Measurements from ENCODE around the gene STPG2. TPM values are rescaled to one million over a fixed set of nuclear protein-coding genes. Genes with fewer than 3 reads are reported as not detected.

The STPG2 gene
- total and polyA plus RNA-seq, 10 of the 15 experiments (the other 5 are each of a cell fraction or from before 2014, with no cell fraction given): 0.13 to 0.24 TPM; not detected in 8

DNA sequence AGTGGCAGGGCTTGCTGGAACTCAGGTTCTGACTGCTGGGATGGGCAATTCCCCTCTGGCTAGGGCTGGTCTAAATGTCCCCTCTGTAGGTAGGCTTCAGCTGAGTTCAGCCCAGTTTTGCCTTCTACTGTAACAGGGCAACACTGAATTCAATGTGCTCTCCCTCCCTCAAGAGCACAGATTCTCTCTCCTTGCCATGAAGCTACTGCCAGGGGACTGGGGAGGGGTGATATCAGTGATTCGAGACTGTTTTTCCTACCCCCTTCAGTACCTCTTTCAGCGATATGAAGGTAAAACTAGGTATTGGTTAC, 23.4 kb upstream of the STPG2 start:
- 33% methylated on average over 2 of the region's 2 CpGs for WGBS (ENCODE audit: insufficient coverage, insufficient replicate concordance, low lambda C conversion rate, missing lambda C conversion rate)

More for the DNA sequence above, 23.4 kb upstream of the STPG2 start:
- Histone ChIP-seq H3K36me3 (ENCODE audit: control insufficient read depth in 2 of 2, insufficient read depth in 2 of 2, low read length in 1 of 2) (no peaks in the 10 kb centered on the region), H3K9me3 (replicated peaks; ENCODE audit: control insufficient read depth, insufficient read depth, low read length) (no peaks in the 10 kb centered on the region), H3K9ac (ENCODE audit: control insufficient read depth, insufficient read depth, low read length) (no peak overlapping the region), H2AFZ (ENCODE audit: control insufficient read depth, low read depth, low read length) (no peak overlapping the region), H3K79me2 (ENCODE audit: control insufficient read depth, insufficient read depth, low read length) (no peaks in the 10 kb centered on the region), H3K27me3 (replicated peaks in 1 of 2; ENCODE audit: control insufficient read depth in 2 of 2, insufficient read depth in 2 of 2, low read length in 1 of 2) (no peaks in the 10 kb centered on the region; a peak in 1 of 4 replicates), H4K20me1 (ENCODE audit: control insufficient read depth, insufficient read depth) (no peaks in the 10 kb centered on the region), H3K4me1 (ENCODE audit: control insufficient read depth, insufficient read depth, low read length) (no peaks in the 10 kb centered on the region), H3K27ac (ENCODE audit: control insufficient read depth, insufficient read depth) (no peak overlapping the region), H3K4me2 (ENCODE audit: control insufficient read depth, insufficient read depth) (no peak overlapping the region), H3K4me3 (no peak overlapping the region)
- RAD21 ChIA-PET (ENCODE audit: unreplicated experiment): no interaction called here
- no peak for ATAC-seq
- POLR2A ChIA-PET: no interaction called here
- no peak for DNase-seq (ENCODE audit: low read depth, low spot score)
- in situ Hi-C loops (cut with MboI): no loop called here
- SMC1A ChIA-PET (ENCODE audit: uncharacterized antibody, unreplicated experiment): no interaction called here
- TF ChIP-seq RAD51 (IDR thresholded peaks at IDR 0.05) (no peak), ZSCAN29 (IDR thresholded peaks at IDR 0.05) (no peak), FOS (IDR thresholded peaks at IDR 0.05; ENCODE audit: borderline replicate concordance, extremely low read depth, insufficient read length) (no peak), CREM (IDR thresholded peaks at IDR 0.05; ENCODE audit: low read depth) (no peak), HDAC2 (IDR thresholded peaks at IDR 0.05) (no peak), TARDBP (IDR thresholded peaks at IDR 0.05; ENCODE audit: borderline replicate concordance) (no peak), BMI1 (IDR thresholded peaks at IDR 0.05; ENCODE audit: borderline replicate concordance) (no peak), ATF7 (IDR thresholded peaks at IDR 0.05; ENCODE audit: low read depth) (no peak), SIX5 (IDR thresholded peaks at IDR 0.05; ENCODE audit: low read depth, low read length, severe bottlenecking) (no peak)
- TF ChIP-seq, protein P1, sequence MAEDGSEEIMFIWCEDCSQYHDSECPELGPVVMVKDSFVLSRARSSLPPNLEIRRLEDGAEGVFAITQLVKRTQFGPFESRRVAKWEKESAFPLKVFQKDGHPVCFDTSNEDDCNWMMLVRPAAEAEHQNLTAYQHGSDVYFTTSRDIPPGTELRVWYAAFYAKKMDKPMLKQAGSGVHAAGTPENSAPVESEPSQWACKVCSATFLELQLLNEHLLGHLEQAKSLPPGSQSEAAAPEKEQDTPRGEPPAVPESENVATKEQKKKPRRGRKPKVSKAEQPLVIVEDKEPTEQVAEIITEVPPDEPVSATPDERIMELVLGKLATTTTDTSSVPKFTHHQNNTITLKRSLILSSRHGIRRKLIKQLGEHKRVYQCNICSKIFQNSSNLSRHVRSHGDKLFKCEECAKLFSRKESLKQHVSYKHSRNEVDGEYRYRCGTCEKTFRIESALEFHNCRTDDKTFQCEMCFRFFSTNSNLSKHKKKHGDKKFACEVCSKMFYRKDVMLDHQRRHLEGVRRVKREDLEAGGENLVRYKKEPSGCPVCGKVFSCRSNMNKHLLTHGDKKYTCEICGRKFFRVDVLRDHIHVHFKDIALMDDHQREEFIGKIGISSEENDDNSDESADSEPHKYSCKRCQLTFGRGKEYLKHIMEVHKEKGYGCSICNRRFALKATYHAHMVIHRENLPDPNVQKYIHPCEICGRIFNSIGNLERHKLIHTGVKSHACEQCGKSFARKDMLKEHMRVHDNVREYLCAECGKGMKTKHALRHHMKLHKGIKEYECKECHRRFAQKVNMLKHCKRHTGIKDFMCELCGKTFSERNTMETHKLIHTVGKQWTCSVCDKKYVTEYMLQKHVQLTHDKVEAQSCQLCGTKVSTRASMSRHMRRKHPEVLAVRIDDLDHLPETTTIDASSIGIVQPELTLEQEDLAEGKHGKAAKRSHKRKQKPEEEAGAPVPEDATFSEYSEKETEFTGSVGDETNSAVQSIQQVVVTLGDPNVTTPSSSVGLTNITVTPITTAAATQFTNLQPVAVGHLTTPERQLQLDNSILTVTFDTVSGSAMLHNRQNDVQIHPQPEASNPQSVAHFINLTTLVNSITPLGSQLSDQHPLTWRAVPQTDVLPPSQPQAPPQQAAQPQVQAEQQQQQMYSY (CRISPR knock-in tag; IDR thresholded peaks at IDR 0.05): no peak
- TF ChIP-seq, protein P2, sequence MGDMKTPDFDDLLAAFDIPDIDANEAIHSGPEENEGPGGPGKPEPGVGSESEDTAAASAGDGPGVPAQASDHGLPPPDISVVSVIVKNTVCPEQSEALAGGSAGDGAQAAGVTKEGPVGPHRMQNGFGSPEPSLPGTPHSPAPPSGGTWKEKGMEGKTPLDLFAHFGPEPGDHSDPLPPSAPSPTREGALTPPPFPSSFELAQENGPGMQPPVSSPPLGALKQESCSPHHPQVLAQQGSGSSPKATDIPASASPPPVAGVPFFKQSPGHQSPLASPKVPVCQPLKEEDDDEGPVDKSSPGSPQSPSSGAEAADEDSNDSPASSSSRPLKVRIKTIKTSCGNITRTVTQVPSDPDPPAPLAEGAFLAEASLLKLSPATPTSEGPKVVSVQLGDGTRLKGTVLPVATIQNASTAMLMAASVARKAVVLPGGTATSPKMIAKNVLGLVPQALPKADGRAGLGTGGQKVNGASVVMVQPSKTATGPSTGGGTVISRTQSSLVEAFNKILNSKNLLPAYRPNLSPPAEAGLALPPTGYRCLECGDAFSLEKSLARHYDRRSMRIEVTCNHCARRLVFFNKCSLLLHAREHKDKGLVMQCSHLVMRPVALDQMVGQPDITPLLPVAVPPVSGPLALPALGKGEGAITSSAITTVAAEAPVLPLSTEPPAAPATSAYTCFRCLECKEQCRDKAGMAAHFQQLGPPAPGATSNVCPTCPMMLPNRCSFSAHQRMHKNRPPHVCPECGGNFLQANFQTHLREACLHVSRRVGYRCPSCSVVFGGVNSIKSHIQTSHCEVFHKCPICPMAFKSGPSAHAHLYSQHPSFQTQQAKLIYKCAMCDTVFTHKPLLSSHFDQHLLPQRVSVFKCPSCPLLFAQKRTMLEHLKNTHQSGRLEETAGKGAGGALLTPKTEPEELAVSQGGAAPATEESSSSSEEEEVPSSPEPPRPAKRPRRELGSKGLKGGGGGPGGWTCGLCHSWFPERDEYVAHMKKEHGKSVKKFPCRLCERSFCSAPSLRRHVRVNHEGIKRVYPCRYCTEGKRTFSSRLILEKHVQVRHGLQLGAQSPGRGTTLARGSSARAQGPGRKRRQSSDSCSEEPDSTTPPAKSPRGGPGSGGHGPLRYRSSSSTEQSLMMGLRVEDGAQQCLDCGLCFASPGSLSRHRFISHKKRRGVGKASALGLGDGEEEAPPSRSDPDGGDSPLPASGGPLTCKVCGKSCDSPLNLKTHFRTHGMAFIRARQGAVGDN (IDR thresholded peaks at IDR 0.05): no peak
- TF ChIP-seq, protein P3, sequence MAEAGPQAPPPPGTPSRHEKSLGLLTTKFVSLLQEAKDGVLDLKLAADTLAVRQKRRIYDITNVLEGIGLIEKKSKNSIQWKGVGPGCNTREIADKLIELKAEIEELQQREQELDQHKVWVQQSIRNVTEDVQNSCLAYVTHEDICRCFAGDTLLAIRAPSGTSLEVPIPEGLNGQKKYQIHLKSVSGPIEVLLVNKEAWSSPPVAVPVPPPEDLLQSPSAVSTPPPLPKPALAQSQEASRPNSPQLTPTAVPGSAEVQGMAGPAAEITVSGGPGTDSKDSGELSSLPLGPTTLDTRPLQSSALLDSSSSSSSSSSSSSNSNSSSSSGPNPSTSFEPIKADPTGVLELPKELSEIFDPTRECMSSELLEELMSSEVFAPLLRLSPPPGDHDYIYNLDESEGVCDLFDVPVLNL (IDR thresholded peaks at IDR 0.05; ENCODE audit: low read depth, low read length): no peak
- CTCF ChIA-PET: no interaction called here
- no peak for FAIRE-seq
- intact Hi-C loops (cut with micrococcal nuclease; ENCODE audit: unreplicated experiment): no loop called here
- BruUV-seq (replicated peaks): no TSS peak
